ENCODE data around the gene GON4L.
A peak's percentile ranks its signal among the peaks of the same experiment; 100 is the strongest.
"Not testable (repeated sequence)": the region's sequence is repeated elsewhere in the genome, so short reads cannot be mapped to it uniquely, and the experiment has no call there.

GON4L gene

GRCh38 chr1:155856975-155857930 lies at the start of gene GON4L:
Gene GON4L (minus strand): TSS chr1:155857214. CDS start chr1:155853780, 3,434 bp downstream.
- peak; percentile 79 to 86 for DNase-seq (ENCODE audit: extremely low read depth in 1 of 2, low read depth in 1 of 2)

- no peak for DNase-seq (ENCODE audit: extremely low read depth in 1 of 2, low read depth in 1 of 2)
Observed at GRCh38 chr1:155904261-155904660, 47.2 kb upstream of the GON4L start.

GRCh38 chr1:155900161-155900560 lies 43.1 kb upstream of the GON4L start:
- DNase-seq (ENCODE audit: extremely low read depth in 1 of 2, low read depth in 1 of 2) = no peak

- no peak for DNase-seq (ENCODE audit: extremely low read depth in 1 of 2, low read depth in 1 of 2)
Observed at GRCh38 chr1:155899683-155900082, 42.7 kb upstream of the GON4L start.

- DNase-seq (ENCODE audit: extremely low read depth in 1 of 2, low read depth in 1 of 2) = no peak
Observed at GRCh38 chr1:155898888-155899287, 41.9 kb upstream of the GON4L start.

- DNase-seq (ENCODE audit: extremely low read depth in 1 of 2, low read depth in 1 of 2) = no peak
Observed at GRCh38 chr1:155897746-155898145, 40.7 kb upstream of the GON4L start.

GRCh38 chr1:155896476-155896875 lies 39.5 kb upstream of the GON4L start:
- DNase-seq (ENCODE audit: extremely low read depth in 1 of 2, low read depth in 1 of 2) = not testable (repeated sequence)

GRCh38 chr1:155895617-155896016 lies 38.6 kb upstream of the GON4L start:
- not testable (repeated sequence) for DNase-seq (ENCODE audit: extremely low read depth in 1 of 2, low read depth in 1 of 2)

- no peak for DNase-seq (ENCODE audit: extremely low read depth in 1 of 2, low read depth in 1 of 2)
Observed at GRCh38 chr1:155893389-155894142, 36.6 kb upstream of the GON4L start.

GRCh38 chr1:155892796-155893195 lies 35.8 kb upstream of the GON4L start:
- DNase-seq (ENCODE audit: extremely low read depth in 1 of 2, low read depth in 1 of 2) = no peak

- DNase-seq (ENCODE audit: extremely low read depth in 1 of 2, low read depth in 1 of 2) = no peak
Observed at GRCh38 chr1:155890251-155890650, 33.2 kb upstream of the GON4L start.

- no peak for DNase-seq (ENCODE audit: extremely low read depth in 1 of 2, low read depth in 1 of 2)
Observed at GRCh38 chr1:155889566-155889965, 32.6 kb upstream of the GON4L start.

GRCh38 chr1:155888481-155888880 lies 31.5 kb upstream of the GON4L start:
- DNase-seq (ENCODE audit: extremely low read depth in 1 of 2, low read depth in 1 of 2) = no peak

GRCh38 chr1:155884982-155885381 lies 28.0 kb upstream of the GON4L start:
- DNase-seq (ENCODE audit: extremely low read depth in 1 of 2, low read depth in 1 of 2) = no peak

GRCh38 chr1:155884031-155884960 lies 27.3 kb upstream of the GON4L start:
- no peak for DNase-seq (ENCODE audit: extremely low read depth in 1 of 2, low read depth in 1 of 2)

- DNase-seq (ENCODE audit: extremely low read depth in 1 of 2, low read depth in 1 of 2) = no peak
Observed at GRCh38 chr1:155882766-155883165, 25.8 kb upstream of the GON4L start.

- DNase-seq (ENCODE audit: extremely low read depth in 1 of 2, low read depth in 1 of 2) = no peak
Observed at GRCh38 chr1:155882235-155882634, 25.2 kb upstream of the GON4L start.

- DNase-seq (ENCODE audit: extremely low read depth in 1 of 2, low read depth in 1 of 2) = no peak
Observed at GRCh38 chr1:155880950-155881349, 23.9 kb upstream of the GON4L start.

GRCh38 chr1:155880251-155880650 lies 23.2 kb upstream of the GON4L start:
- DNase-seq (ENCODE audit: extremely low read depth in 1 of 2, low read depth in 1 of 2) = no peak

GRCh38 chr1:155877945-155878344 lies 20.9 kb upstream of the GON4L start:
- no peak for DNase-seq (ENCODE audit: extremely low read depth in 1 of 2, low read depth in 1 of 2)

GRCh38 chr1:155873860-155874259 lies 16.8 kb upstream of the GON4L start:
- no peak for DNase-seq (ENCODE audit: extremely low read depth in 1 of 2, low read depth in 1 of 2)

All from stimulated activated CD8-positive, alpha-beta memory T cell treated with anti-CD3 and anti-CD28 coated beads, Interleukin-7, amount 100 ng/mL, for 48 hours (primary cell).